Kidney epithelial cell (primary cell): ENCODE results near the gene NPTX2. TPM values are rescaled to one million over a fixed set of nuclear protein-coding genes. Genes with fewer than 3 reads are reported as not detected.

Experiments used
- DNase-seq: peaks from one replicate; pipeline ENCODE4 v3.0.0-alpha.2; 2010; ENCODE audit warnings: low read depth
- H3K27me3 ChIP-seq: 2 replicates; pipeline ENCODE4 v1.6.0; 2011; ENCODE audit warnings: low read length; ENCODE audit not compliant: control insufficient read depth, insufficient read depth
- H3K36me3 ChIP-seq: 2 replicates; pipeline ENCODE4 v1.5.1; 2011; ENCODE audit warnings: low read length; ENCODE audit not compliant: control insufficient read depth, insufficient read depth
- H3K4me3 ChIP-seq: 2 replicates; pipeline ENCODE4 v1.5.1; 2011; ENCODE audit warnings: low read depth, mild to moderate bottlenecking, control low read depth, low read length
- total RNA-seq: library from RNA; depleted of rRNA; stranded (reverse); fragments of >200 nt; gene quantifications from 2 replicates; pipeline ENCODE4 v1.2.3, GENCODE V29; 2015
- TF ChIP-seq, protein P1 (sequence below): IDR thresholded peaks from 2 replicates; pipeline ENCODE4 v1.5.1; 2011; ENCODE audit warnings: mild to moderate bottlenecking, moderate library complexity, low read length, control low read depth, inconsistent platforms; ENCODE audit not compliant: insufficient read depth, poor library complexity, severe bottlenecking

The NPTX2 gene, protein sequence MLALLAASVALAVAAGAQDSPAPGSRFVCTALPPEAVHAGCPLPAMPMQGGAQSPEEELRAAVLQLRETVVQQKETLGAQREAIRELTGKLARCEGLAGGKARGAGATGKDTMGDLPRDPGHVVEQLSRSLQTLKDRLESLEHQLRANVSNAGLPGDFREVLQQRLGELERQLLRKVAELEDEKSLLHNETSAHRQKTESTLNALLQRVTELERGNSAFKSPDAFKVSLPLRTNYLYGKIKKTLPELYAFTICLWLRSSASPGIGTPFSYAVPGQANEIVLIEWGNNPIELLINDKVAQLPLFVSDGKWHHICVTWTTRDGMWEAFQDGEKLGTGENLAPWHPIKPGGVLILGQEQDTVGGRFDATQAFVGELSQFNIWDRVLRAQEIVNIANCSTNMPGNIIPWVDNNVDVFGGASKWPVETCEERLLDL
- 0.34 and 0.46 TPM in 2 replicates for total RNA-seq

DNA sequence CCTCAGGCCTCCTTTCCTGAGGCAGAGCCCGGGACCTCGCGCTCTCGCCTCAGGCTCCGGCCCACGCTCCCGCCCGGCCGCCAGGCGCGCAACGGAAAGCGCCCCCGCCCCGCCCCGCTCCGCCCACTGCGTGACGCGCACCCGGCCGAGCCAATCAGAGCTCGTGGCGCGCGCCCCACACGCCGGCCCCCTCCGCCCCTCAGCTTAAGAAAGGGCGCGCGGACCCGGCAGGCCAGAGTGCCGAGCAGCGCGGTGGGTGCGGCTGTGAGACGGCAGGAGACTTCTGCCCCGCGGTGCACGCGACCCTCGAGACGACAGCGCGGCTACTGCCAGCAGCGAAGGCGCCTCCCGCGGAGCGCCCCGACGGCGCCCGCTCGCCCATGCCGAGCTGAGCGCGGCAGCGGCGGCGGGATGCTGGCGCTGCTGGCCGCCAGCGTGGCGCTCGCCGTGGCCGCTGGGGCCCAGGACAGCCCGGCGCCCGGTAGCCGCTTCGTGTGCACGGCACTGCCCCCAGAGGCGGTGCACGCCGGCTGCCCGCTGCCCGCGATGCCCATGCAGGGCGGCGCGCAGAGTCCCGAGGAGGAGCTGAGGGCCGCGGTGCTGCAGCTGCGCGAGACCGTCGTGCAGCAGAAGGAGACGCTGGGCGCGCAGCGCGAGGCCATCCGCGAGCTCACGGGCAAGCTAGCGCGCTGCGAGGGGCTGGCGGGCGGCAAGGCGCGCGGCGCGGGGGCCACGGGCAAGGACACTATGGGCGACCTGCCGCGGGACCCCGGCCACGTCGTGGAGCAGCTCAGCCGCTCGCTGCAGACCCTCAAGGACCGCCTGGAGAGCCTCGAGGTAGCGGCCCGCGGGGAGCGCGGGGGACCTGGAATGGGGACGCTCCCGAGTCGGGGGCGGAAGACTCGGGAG lies at the start of gene NPTX2:
NPTX2 (plus strand) TSS at position 235 of the 909 bp plus-strand sequence; CDS start at position 412, 177 bp downstream.
- no peak for DNase-seq
- Histone ChIP-seq H3K36me3 (no peaks in the 10 kb centered on the region), H3K4me3 (no peak within 1 kb of the TSS), H3K27me3 (peaks cover 42% of the 10 kb centered on the region)
- TF ChIP-seq, protein P1, sequence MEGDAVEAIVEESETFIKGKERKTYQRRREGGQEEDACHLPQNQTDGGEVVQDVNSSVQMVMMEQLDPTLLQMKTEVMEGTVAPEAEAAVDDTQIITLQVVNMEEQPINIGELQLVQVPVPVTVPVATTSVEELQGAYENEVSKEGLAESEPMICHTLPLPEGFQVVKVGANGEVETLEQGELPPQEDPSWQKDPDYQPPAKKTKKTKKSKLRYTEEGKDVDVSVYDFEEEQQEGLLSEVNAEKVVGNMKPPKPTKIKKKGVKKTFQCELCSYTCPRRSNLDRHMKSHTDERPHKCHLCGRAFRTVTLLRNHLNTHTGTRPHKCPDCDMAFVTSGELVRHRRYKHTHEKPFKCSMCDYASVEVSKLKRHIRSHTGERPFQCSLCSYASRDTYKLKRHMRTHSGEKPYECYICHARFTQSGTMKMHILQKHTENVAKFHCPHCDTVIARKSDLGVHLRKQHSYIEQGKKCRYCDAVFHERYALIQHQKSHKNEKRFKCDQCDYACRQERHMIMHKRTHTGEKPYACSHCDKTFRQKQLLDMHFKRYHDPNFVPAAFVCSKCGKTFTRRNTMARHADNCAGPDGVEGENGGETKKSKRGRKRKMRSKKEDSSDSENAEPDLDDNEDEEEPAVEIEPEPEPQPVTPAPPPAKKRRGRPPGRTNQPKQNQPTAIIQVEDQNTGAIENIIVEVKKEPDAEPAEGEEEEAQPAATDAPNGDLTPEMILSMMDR, result no peak

DNA sequence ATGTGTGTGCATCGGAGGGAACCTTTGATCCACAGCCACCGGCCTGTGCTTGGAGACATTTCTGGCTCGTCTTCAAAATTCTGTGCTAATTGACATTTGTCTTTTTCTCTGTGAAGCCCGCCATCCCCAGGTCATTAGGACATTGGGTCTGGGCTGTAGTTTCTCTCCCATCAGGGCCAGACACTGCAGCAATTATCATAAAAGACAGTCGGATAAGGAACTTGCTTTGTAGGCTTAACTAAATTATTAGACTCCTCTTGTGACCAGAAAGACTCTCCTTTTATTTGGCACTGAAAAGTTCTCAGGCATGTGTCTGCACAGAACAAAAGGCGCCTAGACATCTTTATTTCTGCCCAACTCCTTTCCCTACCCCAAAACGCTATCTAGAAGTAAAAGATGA lies 49.1 kb upstream of the NPTX2 start:
- Histone ChIP-seq H3K36me3 (no peaks in the 10 kb centered on the region), H3K27me3 (no peaks in the 10 kb centered on the region), H3K4me3 (no peak overlapping the region)
- DNase-seq, result no peak
- TF ChIP-seq, protein P1, result no peak

DNA sequence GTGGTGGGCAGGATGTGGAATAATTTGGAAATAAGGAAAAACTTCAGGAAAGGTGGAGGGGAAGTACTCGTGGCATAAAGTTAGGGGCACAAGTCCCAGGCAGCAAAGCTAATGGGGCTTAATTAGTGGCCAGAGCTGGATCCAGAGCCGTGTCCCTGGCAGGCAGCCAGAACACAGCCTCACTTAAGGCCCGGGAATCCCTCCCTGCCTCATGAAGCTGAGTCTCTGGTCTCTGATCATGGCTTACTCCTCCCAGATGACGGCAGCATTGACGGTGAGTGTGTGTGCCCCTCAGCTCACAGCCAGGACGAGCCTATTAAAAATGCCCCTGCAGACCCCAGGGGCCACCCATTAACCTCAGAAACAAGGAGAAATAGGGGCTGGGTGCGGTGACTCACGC lies 48.2 kb upstream of the NPTX2 start:
- no peaks in the 10 kb centered on the region for H3K36me3 ChIP-seq
- no peak overlapping the region for H3K4me3 ChIP-seq
- H3K27me3 ChIP-seq, result no peaks in the 10 kb centered on the region
- TF ChIP-seq, protein P1, result no peak
- DNase-seq, result no peak

DNA sequence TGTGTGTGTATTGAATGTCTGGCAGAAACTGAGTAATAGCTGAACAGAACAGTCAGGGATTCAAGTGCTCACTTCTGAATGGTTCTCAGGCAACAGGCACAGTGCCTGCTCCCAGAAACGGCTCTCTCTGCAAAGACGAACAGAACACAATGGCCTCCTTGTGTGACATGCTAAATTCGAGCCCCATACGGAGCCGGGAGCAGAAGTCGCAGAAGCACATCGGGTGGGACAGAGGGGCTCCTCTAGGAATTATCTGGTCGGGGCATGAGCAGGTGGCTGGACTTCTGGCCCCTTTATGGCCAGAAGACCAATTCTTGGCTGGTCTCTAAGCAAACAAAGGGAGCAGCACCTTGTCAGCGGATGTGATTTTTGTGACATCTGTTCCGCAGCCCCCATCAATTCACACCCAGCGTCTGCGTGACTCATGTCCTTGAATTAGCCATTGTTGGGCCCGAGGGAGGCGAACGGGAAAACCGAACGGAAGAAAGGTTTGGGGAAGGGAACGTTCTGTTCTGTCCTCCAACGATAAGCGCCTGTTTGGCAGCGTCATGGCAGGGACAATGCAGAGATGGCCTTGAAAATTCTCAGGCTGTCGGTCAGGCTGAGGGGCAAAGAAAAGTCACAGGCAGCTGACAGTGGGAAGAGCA lies 47.3 kb upstream of the NPTX2 start:
- Histone ChIP-seq H3K27me3 (no peaks in the 10 kb centered on the region), H3K36me3 (no peaks in the 10 kb centered on the region), H3K4me3 (no peak overlapping the region)
- TF ChIP-seq, protein P1, result no peak
- no peak for DNase-seq

DNA sequence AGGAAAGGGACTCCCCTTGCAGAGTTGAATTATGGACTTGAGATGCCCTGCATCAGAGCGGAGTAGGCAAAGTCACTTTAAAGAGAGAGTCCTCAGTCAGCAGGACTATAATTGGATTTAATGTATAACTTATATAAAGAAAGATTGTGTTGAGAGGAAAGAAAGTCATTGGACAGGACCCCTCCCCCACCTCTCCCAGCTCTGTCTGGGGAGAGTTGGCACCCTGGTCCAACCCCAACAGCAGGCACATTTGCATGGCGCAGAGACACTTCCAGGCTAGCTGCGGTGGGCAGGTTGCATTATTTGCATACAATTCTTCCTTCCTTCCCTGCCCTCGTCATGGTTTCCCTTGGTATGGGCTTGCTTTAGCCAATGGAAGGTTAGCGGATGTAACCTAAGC lies 46.1 kb upstream of the NPTX2 start:
- no peak for DNase-seq
- no peaks in the 10 kb centered on the region for H3K27me3 ChIP-seq
- H3K36me3 ChIP-seq, result no peaks in the 10 kb centered on the region
- H3K4me3 ChIP-seq, result no peak overlapping the region
- TF ChIP-seq, protein P1, result no peak
